GM18868 (cell line): ENCODE data around the gene TMTC1.

Experiments
- ATAC-seq: cut with Tn5 transposase; IDR thresholded peaks from one replicate; pipeline ENCODE4 v1.9.1; 2021; ENCODE audit warnings: mild to moderate bottlenecking, moderate library complexity; ENCODE audit not compliant: unreplicated experiment

The TMTC1 gene

DNA sequence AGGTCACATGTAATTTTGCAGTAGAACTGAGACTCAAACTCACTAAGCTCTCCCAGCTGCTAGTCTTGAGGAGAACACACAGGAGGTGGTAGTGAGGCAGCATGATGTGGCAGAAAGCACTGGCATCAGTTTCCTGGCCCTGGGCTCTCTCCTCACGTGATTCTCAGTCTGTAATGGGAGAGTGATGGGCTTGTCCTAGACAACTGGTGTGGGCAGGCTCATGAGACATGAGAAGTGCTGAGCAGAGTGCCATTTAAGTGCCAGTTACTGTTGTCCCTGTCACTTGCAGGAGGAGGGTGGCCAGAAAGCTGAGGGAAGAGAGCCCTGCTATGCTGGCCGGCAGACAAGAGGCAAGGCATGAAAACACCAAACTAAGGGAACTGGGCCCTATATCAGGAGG lies 237.7 kb downstream of the TMTC1 start:
- ATAC-seq = no peak

DNA sequence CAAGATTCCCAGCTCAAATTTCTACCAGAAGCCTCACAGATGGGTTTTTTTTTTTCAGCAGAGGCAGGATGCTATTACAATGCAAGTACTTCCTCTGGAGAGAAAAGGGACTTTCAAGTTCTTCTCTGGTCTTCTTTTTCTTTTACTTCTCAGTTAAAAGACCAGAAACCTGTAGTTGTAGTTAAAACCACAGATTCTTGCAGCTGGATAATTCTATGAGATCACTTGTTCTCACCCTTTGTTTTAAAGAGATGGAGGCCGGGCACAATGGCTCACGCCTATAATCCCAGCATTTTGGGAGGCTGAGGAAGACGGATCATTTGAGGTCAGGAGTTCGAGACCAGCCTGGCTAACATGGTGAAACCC lies 238.7 kb downstream of the TMTC1 start:
- ATAC-seq = peak; percentile 85

DNA sequence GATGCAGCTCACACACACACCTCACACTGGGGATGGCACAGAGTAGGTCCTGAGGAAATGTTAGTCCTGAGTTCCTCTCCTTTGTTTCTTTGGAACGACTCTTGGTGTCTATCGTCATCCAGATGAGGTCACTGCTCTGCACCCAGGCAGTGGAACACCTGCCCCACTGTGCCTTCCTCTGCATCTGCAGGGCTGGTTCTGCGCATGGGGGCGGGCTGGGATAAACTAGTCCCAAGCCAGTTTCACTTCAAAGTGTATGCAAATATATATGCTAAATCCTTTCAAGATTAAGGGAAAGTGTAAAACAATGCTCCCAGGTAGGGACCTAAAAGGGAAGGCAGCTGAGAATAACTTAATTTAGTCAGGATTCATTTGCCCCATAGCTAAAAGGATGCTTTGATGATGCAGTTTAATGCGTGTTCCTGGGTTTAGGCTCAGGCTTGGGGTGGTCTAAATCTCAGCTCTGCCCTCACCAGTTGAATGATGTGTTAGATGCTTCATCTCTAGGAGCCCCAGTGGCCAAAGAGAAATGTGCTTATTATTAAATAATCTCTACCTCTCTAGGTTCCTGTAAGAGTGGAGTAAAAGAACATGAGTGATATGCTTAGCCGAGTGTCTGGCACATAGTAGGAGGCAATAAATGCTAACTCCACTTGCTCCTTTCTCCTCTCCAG lies 239.2 kb downstream of the TMTC1 start:
- peak; percentile 33 for ATAC-seq

DNA sequence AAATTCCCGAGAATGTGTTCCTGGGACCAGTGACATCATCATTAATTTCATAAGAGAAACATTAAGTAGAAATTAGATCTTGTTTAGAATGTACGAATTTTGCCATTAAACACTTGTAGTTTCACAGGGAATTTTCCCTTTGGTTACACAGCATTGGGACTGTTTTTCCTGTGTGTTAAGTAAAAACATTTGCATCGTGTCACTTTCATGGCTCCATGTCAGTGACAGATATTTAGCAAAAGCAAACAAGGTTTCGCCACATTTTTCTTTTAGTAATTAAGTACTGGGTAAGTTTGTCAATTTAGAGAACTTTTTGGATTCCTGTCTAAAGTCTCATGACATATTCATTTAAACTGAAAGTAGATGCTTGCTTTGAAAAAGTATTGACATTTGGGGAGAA lies 240.7 kb downstream of the TMTC1 start:
- no peak for ATAC-seq

DNA sequence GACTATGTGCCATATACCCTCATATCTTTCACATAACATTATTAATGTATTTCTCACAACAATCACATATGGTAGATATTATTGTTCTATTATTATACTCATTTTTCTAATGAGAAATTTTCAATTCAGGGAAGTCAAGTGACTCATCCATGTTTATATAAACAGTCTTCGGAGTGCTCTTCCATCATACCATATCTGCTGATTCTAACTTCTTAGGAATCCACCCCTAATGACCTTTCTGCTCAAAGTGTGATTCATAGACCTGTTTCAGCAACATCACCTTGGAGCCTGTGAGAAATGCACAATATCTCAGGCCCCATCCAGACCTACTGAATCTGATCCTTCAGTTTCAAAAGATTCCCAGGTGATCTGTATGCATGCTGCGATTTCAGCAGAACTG lies 246.4 kb downstream of the TMTC1 start:
- no peak for ATAC-seq

DNA sequence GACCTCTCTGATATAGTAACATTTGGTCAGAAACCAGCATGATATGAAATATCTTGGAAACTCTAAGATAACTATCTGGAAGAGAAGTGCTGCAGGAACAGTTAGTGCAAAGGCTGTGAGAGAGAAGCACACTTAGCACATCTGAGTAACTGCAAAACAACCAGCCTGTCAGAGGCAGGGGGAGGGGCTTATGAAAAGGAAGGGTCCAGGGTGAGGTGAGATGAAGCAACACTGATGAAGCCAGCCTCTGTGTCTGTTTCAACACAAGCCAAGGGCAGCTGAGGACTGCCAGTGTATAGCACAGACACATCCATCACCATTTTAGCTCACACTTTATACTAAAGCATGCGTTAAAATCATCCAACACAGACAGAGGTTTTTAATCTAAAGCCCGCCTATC lies 248.8 kb downstream of the TMTC1 start:
- no peak for ATAC-seq

DNA sequence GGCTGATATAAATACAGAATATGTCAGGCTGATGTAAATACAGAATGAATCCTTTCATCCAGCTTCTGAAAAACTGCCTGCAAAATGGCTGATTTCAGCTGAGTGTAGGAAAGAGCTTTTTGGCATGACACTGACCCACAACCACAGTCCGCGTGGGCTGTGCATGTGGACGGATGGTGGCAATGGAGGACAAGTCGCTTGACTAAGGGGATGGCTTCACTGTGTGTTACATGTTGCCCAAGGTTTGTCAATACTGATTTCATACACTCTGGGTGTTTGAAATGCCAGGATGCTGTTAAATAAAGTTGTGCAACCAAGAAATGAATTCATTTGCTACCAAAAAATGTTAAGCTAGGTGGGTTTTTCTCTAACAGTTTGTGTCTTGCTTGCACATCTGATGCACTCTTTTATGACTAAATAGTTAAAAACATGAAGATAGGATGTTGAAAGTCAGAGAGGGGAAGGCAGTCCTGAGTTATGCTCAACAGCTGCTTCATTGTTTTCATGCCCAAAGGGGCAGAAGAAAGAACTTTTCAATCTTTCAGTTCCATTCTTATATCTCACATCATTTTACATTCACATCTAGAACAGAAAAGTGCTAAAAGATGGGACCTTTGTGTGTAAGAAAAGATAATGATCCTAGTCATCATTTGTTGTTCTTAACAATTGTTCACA lies 249.8 kb downstream of the TMTC1 start:
- ATAC-seq = peak; percentile 38

DNA sequence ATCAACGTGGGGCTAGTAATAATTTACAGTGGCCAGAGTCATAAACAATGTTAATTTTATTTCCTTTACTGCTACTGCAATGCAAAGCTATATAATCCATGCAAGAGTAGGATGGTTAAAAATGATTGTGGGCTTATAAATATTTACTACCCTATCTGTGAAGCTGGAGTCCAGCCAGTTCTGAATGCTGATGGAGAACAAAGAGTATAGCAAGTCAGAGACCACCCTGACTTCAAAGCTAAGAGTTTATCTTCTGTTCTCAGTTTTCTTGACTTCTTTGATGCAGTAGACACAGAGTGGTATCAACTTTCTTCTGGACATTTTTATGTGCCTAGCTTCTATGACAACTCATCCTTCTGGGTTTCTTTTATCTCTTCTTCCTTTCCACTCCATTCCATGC lies 252.3 kb downstream of the TMTC1 start:
- ATAC-seq = no peak

DNA sequence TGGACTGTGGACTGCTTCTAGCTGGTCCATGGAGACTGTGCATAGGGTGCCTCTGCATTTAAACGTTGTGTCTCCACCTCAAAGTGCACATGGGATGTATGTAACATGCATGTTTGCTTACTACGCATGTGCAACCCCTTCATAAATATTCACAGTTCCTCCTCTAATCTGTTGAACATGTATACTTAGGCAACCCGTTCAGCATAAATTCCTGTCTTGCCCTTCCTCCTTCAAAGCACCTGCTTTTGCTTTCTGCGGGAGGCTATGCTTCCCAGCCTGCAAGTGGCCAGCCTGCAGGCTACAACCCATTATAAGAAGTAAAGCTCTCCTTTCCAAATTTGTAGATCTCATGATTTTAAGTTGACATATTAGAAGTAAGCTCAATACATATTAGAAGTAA lies 253.3 kb downstream of the TMTC1 start:
- ATAC-seq = no peak

DNA sequence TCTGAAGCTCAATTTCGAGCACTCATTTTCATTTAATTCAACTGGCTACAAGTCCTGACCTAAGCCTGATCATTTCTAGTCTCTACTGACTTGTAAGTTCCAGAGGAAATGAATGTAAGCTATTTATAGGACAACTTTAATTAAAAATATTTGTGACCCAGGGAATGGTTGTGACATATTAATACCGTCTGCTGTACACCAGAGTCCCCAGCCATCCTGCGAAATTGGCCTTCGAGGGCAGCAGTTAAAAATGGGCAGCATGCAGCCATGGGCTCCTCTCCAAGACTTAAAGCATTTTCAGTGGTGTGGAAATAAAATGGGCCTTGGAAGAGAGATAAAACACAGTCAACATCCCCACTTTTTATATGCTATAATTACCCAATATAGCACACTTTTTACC lies 255.6 kb downstream of the TMTC1 start:
- ATAC-seq = no peak

DNA sequence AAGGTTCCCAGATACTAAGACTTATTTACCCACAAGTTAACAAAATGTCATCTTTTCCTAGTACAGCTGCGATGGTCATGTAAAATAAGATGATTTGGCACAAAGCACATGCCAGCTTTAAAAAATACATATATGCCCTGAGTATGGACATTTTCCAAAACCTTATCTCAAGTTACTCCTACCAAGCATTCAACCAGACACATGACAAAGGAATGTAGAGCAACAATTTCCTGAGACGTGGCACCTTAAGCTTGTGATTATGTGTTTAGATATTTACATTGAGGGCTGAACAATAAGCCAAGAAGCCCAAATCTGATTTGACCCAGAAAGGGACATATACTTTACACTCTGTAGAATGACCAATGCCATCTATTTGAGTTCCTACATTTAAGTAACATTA lies 261.8 kb downstream of the TMTC1 start:
- no peak for ATAC-seq

DNA sequence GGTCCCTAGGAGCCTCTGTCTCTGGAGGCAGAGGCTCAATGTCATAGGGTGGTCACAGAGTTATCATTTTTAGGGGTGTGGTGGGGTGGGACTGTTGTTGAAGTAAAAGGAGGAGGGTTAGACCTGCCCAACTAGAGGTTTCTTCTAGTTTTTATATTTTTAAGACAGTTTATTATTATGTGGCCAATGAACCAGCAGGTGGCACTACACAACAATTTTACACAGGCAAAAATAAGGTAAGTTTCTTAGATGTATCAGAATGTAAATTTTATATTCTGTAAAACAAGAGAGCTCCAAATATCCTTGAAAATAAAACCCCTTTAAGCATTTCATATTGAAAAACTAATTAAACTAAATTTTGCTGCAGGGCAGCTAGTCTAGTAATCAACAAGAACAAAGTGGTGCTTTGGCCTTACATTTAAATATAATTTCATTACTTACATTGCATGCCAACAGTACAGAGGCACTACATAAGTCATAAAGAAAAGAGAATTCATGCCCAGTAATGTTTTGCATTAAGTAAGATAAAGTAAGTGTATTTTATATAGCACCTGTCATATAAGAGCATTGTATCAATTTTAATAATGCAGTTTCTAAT lies 264.1 kb downstream of the TMTC1 start:
- ATAC-seq = peak; percentile 53

DNA sequence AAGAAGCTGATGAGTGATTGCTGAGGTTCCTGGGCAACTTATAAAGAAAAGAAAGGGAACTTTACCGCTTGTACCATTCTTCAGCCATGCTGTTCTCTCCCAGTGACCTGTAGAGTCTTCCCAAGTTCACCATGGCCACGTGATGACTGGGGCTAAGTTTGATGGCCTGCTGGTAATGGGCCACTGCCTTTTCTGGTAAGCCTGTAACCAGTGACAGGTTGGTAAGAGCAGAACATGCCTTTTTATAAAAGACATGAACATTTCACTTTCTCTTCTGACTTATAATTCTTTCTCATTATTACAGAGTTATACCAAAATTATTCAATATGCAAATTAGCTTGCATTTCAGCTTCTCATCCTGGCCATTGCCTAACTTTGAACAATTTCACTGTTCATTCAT lies 265.3 kb downstream of the TMTC1 start:
- ATAC-seq = no peak

DNA sequence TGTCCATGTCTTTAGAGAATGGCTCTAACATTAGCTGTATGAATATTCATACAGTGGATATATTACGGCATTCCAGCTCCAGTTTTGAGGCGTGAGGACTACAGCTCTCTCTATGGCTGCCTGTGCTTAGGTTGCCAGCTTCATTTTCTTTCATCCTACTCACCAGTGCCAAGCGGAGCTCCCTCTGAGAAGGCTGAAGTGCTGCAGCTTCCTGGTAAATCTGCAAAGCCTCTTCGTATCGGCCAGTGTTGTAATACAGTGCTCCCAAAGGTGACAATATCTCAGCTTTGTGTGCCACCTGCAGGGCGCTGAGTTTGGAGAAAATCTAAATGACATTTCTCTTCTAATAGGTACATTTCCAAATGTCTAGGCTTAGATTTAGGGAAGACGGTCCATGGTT lies 266.5 kb downstream of the TMTC1 start:
- ATAC-seq = no peak

DNA sequence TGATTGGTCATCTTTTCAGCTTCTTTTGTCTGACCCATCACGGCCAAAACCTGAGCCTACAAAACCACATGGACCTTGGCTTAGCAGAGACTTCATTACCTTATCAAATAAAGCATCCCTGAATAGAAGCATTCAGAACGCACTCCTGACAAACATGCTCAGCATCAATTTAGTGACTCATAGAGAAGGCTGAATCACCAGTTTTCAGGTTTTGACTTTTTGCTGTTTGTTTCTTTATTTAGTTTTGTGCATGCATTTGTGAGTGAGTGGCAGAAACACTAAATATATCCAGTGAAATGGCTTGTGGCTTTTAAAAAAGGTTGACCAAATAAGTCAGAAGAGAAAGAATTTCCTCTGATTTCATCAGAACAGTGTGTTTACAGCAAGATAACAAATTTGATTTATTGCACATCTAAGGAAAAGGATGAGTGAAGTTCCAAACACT lies 267.3 kb downstream of the TMTC1 start:
- ATAC-seq = no peak

DNA sequence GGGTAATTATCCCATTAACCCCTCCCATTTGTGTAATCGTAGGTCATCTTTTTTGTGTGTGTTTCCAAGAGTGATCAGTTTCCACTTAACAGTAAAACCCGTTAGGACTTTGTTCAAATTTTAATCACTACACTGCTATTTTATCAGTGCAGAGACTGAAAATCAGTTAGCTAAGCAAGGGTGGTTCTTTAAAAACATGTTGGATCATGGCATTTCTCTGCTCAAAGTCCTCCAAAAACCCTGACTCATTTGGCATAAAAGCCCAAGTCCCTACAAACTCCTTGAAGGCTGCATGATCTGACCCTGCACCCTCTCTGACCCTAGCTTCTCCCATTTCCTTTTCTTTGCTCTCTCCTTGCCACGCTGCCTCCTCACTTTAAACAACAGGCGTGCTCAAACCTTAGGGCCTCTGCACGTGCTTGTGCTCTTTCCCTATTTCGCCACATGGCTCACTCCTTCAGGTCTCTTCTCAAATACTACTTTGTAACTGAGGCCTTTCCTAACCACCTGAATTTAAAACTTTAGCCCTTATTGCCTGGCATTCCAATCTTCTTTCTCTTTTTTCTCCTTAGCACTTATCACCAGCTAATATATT lies 273.1 kb downstream of the TMTC1 start:
- ATAC-seq = no peak

DNA sequence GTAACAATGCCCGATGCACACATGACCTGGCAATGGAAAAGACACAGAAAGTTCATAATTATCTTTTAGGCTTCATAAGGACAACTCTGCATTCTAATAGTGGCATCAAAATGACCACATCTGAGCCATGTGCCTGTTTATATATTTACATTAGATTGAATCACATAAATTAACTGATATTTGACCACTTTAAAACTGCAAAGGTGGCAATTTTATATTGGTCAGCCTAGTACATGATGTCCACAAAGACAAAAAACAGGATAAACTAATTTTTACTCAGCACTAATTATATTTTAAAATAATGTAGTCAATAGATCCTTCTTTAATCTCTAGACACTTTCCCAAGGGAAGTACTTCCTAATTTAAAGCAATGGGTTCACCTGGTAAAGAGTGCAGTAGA lies 274.2 kb downstream of the TMTC1 start:
- ATAC-seq = no peak

DNA sequence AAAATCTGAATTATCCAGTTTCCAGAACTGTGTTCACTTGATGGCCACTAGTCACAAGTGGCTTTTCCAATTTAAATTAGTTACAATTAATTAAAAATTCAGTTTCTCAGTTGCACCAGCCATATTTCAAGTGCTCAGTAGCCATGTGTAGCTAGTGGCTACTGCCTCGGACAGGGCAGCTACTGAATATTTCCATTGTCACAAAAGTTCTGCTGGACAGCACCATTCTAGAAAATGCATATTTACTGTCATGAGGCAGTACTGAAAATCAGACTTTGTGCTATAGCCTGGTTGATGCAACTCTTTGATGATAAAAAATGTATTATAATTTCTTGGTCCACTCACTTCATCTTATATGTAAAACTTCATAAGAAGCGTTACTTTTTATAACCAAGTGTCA lies 274.8 kb downstream of the TMTC1 start:
- ATAC-seq = no peak

DNA sequence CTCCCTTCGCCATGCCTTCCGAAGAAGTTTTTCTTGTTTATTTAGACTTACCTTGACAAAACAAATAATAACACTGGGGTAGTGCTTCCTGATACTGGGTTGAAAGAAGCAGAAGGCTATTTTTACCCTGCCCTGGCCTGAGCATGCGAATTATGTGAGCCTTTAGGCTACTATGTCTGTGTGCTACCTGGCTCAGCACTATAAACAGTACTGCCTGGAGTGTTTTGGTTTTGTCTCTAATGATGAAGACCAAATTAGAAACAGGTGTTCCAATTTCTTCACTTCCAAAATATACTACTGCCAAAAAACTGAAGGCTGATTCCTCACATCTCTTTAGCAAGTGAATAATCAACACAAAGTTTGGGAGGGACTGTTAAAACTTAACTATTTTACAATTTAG lies 278.6 kb downstream of the TMTC1 start:
- no peak for ATAC-seq

DNA sequence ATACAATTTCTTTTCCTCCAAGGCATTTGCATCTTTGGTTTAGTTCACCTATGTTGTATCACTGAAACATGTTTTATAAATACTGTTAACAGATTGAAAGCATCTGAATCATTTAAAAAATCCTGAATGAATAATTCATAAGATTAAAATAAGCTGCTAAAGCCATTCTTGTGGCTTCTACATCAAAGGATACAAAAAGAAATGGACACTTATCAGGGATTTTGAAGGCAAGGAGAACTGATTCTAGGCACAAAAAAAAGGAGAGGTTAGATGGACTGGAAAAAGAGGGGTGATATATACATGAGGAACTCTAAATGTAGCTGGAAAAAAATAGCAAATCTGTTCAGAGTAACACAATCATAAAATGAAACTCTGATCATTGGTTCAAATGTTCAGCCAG lies 280.5 kb downstream of the TMTC1 start:
- no peak for ATAC-seq

DNA sequence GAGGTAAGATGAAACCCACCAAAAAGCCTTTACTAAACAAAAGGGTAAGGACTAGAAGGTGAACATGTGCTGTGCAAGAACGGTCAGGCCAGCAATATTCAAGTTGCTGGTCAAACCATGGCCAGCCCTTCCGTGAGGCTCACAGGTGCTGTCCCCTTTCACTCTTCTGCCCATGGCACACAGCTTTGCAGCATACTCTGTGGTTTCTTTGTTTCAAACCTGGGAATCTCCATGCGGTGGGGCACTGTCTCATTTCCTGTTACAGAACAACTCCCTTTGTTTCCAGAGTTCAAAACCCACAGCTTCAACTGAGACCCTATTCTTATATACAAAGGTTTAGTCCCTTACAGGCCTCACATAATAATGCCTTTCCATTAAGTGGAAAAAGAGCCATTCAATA lies 284.5 kb downstream of the TMTC1 start:
- ATAC-seq = peak; percentile 69

DNA sequence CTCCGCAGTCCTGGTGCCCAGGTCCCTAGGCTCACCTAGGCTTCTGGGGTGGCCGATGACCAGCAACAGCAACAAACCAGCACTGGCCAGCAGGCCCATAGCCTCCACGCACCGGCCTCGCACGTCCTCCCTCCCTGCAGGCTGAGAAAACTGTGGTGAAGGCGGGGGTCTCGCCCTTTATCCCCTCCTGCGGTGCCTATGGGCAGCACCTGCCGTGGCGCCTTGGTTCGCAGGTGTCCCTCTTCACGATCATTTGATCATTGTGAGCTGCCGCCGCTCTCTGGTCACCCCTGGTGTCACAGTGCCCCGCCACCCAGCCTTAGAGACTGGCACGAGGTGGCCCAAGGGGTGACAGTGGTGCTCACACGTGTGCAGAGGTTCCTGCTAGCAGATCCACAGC lies 286.2 kb downstream of the TMTC1 start, which contains the start of gene OVCH1:
TSS of gene OVCH1 (minus strand) at position 99 of the 400 bp plus-strand sequence. CDS start at position 99, 0 bp downstream.
- no peak for ATAC-seq
